KOPT-K1 (cell line): ENCODE measurements around the gene CDH16.

Experiments
- H3K27ac ChIP-seq: fragments of 200-600 bp; sonication (generic); 2 replicates; pipeline ENCODE4 v1.5.1; 2016; ENCODE audit warnings: antibody characterized with exemption, mild to moderate bottlenecking, low read depth, low read length; ENCODE audit not compliant: poor library complexity, severe bottlenecking
- H3K36me3 ChIP-seq: fragments of 200-600 bp; sonication (generic); 2 replicates; pipeline ENCODE4 v1.5.1; 2017; ENCODE audit warnings: antibody characterized with exemption, mild to moderate bottlenecking, low read length, moderate library complexity; ENCODE audit not compliant: insufficient read depth
- H3K9me3 ChIP-seq: fragments of 200-600 bp; sonication (generic); 2 replicates; pipeline ENCODE4 v1.5.1; 2017; ENCODE audit warnings: antibody characterized with exemption, low read length, mild to moderate bottlenecking; ENCODE audit not compliant: insufficient read depth, poor library complexity, severe bottlenecking

CDH16 gene

DNA sequence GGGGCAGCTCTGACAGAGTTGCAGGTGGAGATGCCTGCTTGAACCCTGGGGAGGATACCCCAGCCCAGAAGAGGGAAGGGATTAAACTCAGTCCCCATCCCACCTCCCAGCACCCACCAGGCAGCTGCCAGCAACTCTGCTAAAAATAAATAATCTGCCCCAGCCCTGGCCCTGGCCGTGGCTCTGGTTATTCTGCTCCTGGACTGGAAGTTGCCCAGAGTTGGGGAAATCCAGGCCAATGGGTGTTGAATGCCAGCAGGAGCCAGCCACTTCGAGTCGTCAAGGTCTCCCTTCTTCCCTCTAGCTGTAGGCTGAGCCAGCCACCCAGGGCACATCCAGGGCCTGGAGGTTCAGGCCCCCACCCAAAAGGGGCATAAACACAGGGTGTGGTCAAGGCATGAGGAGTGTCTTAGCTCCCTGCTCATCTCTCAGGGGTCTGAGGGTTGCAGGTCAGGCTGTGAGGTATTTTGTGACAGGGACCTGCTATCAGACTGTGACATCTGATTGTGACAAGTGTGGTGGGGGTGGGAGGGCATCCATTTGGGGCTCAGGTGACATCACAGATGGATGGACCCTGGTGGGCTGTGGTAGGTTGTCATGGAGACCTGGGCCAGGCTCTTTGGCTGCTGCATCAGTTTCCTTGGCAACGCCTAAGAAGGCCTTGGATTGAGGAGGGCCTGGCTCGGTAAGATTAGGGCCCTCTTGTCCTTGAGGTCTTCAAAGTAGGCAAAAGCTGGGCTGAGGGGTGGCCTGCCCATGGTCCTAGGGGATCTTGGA, 7.7 kb upstream of the CDH16 start:
- H3K27ac ChIP-seq: no peak overlapping the region

DNA sequence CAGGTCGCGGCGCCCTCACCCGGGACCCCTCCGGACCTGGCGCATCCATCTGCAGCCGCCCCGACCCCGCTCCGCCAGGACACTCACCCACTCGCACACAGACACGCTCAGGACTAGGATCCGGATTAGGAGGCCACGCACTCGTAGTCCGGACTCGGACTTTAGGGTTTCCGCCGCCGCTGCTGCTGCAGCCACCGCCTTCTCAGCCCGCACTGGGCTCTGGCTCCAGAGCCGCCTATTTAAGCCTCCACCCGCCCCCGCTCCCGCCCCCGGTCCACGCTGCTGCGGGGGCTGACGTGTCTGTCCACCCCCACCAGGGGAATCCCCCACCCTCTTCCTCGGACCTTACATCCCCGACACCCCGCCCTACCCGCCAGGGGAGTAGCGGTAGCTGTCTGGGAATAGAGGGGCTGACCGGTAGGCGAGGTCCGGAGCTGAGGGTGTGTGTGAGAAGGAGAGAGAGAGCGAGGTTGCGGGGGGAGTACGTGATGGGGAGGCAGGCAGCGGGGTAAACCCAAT, 6.7 kb upstream of the CDH16 start, which contains the start of gene RRAD:
RRAD (minus strand) TSS at position 214 of the 519 bp plus-strand sequence. CDS start 356 bp downstream, outside the sequence.
- no peaks in the 10 kb centered on the region for H3K9me3 ChIP-seq
- peaks cover 3% of the 10 kb centered on the region; the same call in 1 of the 2 replicates for H3K36me3 ChIP-seq
- no peak within 1 kb of the TSS for H3K27ac ChIP-seq

More for the DNA sequence above, 7.7 kb upstream of the CDH16 start:
- no peaks in the 10 kb centered on the region for H3K9me3 ChIP-seq
- peaks cover 8% of the 10 kb centered on the region; the same call in 1 of the 2 replicates for H3K36me3 ChIP-seq

DNA sequence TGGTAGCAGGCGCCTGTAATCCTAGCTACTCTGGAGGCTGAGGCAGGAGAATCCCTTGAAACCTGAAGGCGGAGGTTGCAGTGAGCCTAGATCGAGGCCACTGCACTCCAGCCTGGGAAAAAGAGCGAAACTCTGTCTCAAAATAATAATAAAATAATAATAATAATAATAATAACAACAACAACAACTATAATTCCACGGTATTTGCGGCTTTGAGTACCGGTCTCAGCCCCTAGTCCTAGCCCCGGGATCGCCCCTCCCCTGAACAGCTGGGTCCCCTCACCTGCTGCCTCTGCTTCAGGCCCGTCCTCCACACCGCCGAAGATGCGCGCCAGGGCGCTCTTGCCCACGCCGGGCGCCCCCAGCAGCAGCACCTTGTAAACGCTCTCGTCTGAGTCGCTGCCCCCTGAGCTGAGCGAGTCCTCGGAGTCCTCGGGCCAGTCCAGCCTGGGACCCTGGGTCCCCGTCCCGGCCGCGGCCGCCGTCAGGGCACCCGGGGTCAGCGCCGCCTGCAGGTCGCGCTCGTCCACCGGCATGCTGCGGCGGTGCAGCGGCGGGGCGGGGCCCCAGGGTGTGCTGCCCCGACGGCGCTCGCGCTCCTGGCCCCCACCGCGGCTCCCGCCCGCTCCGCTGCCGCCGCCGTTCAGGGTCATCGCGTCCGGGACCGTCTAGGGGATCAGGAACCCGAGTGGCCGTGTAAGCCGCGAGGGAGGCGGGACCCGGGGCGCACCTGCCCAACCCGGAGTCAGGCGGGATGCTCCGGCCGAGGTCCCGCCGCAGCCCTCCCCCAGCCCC, 6.0 kb upstream of the CDH16 start:
- Histone ChIP-seq H3K27ac (no peak overlapping the region), H3K9me3 (no peaks in the 10 kb centered on the region), H3K36me3 (no peaks in the 10 kb centered on the region)

DNA sequence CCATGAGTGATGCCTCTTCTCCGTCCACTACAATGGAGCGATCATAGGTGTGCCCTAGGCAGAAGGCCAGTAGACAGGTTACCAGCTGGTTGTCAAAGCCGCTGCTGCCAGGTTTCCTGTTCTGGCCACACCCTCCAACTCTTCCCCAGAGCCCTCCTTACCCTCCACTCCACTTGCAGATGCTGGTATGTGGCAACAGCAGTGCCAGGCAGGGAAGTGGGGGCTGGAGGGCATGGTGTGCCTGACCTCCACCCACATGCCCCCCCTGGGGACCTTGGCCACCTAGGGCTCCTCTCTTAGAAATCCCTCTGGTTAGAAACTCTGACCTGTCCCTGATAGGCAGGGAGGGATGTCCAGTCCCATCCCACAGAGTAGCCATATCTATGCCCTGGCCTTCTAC, 5.2 kb upstream of the CDH16 start:
- Histone ChIP-seq H3K9me3 (no peaks in the 10 kb centered on the region), H3K36me3 (no peaks in the 10 kb centered on the region), H3K27ac (no peak overlapping the region)

- no peaks in the 10 kb centered on the region for H3K9me3 ChIP-seq
- H3K36me3 ChIP-seq: no peaks in the 10 kb centered on the region
- H3K27ac ChIP-seq: no peak overlapping the region
These were observed 4.6 kb upstream of the CDH16 start for GRCh38 chr16:66923247-66923731.

DNA sequence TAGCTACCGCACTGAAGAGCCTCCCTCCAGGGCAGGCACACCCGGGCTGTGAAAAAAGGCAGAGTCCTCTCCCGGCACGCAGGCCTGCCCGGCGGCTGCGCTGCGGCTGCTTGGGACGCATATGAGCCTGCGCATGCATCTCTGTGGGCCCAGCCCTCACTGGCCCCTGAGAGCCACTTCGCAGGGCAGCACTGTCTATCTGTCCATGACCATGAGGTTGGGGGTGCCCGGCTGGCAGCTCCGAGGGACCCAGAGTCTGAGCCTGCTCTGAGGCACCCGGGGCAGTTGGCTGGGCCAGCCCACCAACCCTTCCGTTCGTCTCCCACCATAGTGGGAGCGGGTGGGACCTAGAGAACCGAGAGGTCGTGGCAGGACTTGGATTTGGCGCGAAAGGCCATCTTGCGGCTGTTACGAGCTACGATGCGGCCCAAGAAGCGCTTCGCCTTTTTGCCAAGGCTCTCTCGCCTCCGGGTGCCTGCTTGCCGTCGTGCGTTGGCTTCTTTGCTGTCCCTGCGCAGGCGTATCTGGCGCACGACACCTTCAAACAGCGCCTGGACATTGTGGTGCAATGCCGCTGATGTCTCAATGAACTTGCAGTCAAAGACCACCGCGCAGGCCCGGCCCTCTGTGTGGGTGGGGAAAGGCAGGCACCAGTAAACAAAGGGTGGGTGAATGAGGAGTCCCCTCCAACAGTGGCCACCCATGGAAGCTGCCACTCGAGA, 3.2 kb upstream of the CDH16 start:
- Histone ChIP-seq H3K9me3 (no peaks in the 10 kb centered on the region), H3K36me3 (no peaks in the 10 kb centered on the region), H3K27ac (no peak overlapping the region)

GRCh38 chr16:66920924-66921680, 2.4 kb upstream of the CDH16 start:
- Histone ChIP-seq H3K36me3 (no peaks in the 10 kb centered on the region), H3K9me3 (no peaks in the 10 kb centered on the region), H3K27ac (no peak overlapping the region)

DNA sequence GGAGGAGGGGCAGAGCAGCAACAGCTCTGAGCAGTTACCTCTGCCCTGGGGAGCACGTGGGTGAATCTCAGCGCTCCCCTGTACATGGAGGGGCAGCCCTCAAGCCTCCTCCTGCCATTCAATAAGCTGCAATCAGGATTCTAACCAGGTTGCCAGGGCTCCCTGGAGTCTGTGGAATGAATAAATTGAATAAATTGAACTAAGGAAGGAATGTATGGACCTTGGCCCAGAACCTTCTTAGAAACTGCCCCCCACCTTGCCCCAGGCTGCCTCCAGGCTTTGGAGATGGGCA, 1.6 kb upstream of the CDH16 start:
- Histone ChIP-seq H3K36me3 (no peaks in the 10 kb centered on the region), H3K9me3 (no peaks in the 10 kb centered on the region), H3K27ac (no peak overlapping the region)

DNA sequence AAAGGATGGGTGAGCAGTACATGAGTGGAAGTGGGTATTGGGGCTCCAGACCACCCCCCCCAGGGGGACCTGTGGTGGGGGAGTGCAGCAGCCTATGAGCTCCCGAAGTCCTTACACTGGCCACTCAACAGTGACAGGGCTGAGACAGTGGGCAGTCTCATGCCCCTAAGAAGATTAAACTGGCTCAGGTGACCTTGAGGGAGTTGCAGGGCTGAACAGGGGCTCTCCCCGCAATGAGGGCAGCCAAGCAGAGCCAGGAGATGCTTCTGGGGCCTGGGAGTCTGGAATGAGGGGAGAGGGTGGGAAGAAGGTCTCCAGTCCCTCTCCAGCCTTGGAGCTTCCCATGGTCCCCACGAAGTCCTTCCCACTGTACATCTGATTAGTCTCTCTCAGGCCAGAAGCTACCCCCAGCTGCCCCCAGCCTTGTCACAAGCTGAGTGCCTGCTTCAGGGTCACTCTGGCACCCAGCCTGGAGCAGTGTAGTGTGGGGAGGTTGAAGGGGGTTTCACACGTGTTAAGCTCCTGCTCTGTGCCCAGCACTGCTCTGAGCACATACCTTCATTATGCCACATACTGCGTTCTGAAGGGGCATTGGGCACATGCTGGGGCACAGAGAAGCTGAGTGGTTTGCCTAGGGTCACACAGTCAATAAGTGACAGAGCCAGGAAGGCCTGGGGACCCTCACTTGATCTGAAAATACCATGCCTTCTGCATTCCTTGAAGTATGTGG, 1.0 kb upstream of the CDH16 start:
- H3K27ac ChIP-seq: no peak overlapping the region

GRCh38 chr16:66918355-66918754, 330 bp downstream of the CDH16 start:
- Histone ChIP-seq H3K27ac (no peak overlapping the region), H3K9me3 (no peaks in the 10 kb centered on the region), H3K36me3 (no peaks in the 10 kb centered on the region)

More for the DNA sequence above, 1.0 kb upstream of the CDH16 start:
- no peaks in the 10 kb centered on the region for H3K9me3 ChIP-seq
- H3K36me3 ChIP-seq: no peaks in the 10 kb centered on the region

- Histone ChIP-seq H3K36me3 (no peaks in the 10 kb centered on the region), H3K9me3 (no peaks in the 10 kb centered on the region), H3K27ac (no peak overlapping the region)
These were observed 944 bp downstream of the CDH16 start for GRCh38 chr16:66917741-66918140.

- Histone ChIP-seq H3K27ac (no peak overlapping the region), H3K36me3 (no peaks in the 10 kb centered on the region), H3K9me3 (no peaks in the 10 kb centered on the region)
These were observed 2.2 kb downstream of the CDH16 start for GRCh38 chr16:66916518-66916917.

GRCh38 chr16:66915041-66915440, 3.6 kb downstream of the CDH16 start:
- Histone ChIP-seq H3K36me3 (no peaks in the 10 kb centered on the region), H3K9me3 (no peaks in the 10 kb centered on the region), H3K27ac (no peak overlapping the region)

DNA sequence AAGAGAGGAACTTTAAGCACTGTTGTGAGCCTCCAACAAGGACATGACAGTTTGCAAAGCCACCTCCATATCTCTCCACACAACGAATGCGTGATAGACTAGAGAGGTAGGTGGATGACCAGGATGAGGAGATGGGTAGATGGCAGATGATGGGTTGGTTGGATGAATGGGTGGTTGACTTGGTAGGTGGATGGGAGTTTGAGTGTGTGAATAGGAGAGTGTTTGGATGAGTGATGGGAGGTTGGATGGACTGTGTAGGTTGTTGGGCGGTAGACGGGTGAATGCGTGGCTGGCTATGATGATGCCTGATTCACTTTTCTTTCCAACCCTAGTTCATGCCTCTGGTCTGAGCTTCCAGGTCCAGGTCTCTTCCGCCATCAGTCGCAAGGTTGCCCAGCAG, 4.1 kb downstream of the CDH16 start:
- no peaks in the 10 kb centered on the region for H3K36me3 ChIP-seq
- no peak overlapping the region for H3K27ac ChIP-seq
- no peaks in the 10 kb centered on the region for H3K9me3 ChIP-seq
